HFF-Myc (cell line): ENCODE measurements around the gene RPTOR.

Experiments
- DNase-seq: peaks from one replicate; pipeline ENCODE4 v3.0.0-alpha.2; 2011; ENCODE audit warnings: low read depth; ENCODE audit errors: extremely low read depth
- H3K4me3 ChIP-seq: replicated peaks from 2 replicates; pipeline ENCODE4 v1.5.1; 2011; ENCODE audit warnings: low read depth, mild to moderate bottlenecking, control low read depth, low read length
- CTCF ChIP-seq: IDR thresholded peaks from 2 replicates; pipeline ENCODE4 v1.5.1; 2012; ENCODE audit warnings: mild to moderate bottlenecking, low read depth, low read length, control low read depth; ENCODE audit errors: missing control alignments

RPTOR gene

GRCh38 chr17:80890196-80890920, 345.7 kb downstream of the RPTOR start:
- no peak for DNase-seq
- no peak for TF ChIP-seq CTCF
- no peak overlapping the region for H3K4me3 ChIP-seq

- DNase-seq = no peak
- no peak for TF ChIP-seq CTCF
- H3K4me3 ChIP-seq = no peak overlapping the region
These were observed 346.3 kb downstream of the RPTOR start for GRCh38 chr17:80890921-80891396.

- DNase-seq = peak; percentile 67
- no peak for TF ChIP-seq CTCF
- no peak overlapping the region for H3K4me3 ChIP-seq
These were observed 346.9 kb downstream of the RPTOR start for GRCh38 chr17:80891397-80892018.

GRCh38 chr17:80892019-80892855, 347.6 kb downstream of the RPTOR start:
- no peak overlapping the region for H3K4me3 ChIP-seq
- DNase-seq = peak; percentile 91
- no peak for TF ChIP-seq CTCF

GRCh38 chr17:80892900-80893603, 348.4 kb downstream of the RPTOR start:
- DNase-seq = no peak
- H3K4me3 ChIP-seq = no peak overlapping the region
- TF ChIP-seq CTCF = no peak
